Kidney epithelial cell (primary cell): ENCODE data around the gene WASF3. TPM values are rescaled to one million over a fixed set of nuclear protein-coding genes. Genes with fewer than 3 reads are reported as not detected.

ENCODE experiments used
- DNase-seq: peaks from one replicate; pipeline ENCODE4 v3.0.0-alpha.2; 2010; ENCODE audit warnings: low read depth
- H3K27me3 ChIP-seq: 2 replicates; pipeline ENCODE4 v1.6.0; 2011; ENCODE audit warnings: low read length; ENCODE audit not compliant: control insufficient read depth, insufficient read depth
- H3K36me3 ChIP-seq: 2 replicates; pipeline ENCODE4 v1.5.1; 2011; ENCODE audit warnings: low read length; ENCODE audit not compliant: control insufficient read depth, insufficient read depth
- H3K4me3 ChIP-seq: 2 replicates; pipeline ENCODE4 v1.5.1; 2011; ENCODE audit warnings: low read depth, mild to moderate bottlenecking, control low read depth, low read length
- total RNA-seq: library from RNA; depleted of rRNA; stranded (reverse); fragments of >200 nt; gene quantifications from 2 replicates; pipeline ENCODE4 v1.2.3, GENCODE V29; 2015
- TF ChIP-seq, protein P1 (sequence below): IDR thresholded peaks from 2 replicates; pipeline ENCODE4 v1.5.1; 2011; ENCODE audit warnings: mild to moderate bottlenecking, moderate library complexity, low read length, control low read depth, inconsistent platforms; ENCODE audit not compliant: insufficient read depth, poor library complexity, severe bottlenecking

WASF3 gene
- total RNA-seq, 1 donor from 2014 or later, result 11.5 TPM

DNA sequence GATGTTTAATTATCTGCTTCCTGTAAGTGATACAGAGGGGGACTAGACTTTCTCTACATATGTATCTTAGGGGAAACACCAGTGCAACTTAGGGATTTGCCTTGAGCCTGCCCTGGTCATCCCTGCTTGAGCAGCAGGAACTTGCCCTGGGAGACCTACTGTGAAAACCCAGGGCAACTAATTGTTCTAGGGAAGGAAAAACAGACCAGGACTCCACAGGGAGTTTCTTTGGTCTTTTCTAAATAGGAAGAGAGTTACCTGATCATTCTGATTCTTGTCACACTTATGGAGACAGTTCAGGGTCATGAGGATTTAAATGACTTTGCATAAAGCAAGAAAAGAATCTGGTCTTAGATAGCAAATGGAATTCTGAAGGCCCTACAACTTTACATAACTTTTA lies 89.1 kb downstream of the WASF3 start:
- TF ChIP-seq, protein P1, sequence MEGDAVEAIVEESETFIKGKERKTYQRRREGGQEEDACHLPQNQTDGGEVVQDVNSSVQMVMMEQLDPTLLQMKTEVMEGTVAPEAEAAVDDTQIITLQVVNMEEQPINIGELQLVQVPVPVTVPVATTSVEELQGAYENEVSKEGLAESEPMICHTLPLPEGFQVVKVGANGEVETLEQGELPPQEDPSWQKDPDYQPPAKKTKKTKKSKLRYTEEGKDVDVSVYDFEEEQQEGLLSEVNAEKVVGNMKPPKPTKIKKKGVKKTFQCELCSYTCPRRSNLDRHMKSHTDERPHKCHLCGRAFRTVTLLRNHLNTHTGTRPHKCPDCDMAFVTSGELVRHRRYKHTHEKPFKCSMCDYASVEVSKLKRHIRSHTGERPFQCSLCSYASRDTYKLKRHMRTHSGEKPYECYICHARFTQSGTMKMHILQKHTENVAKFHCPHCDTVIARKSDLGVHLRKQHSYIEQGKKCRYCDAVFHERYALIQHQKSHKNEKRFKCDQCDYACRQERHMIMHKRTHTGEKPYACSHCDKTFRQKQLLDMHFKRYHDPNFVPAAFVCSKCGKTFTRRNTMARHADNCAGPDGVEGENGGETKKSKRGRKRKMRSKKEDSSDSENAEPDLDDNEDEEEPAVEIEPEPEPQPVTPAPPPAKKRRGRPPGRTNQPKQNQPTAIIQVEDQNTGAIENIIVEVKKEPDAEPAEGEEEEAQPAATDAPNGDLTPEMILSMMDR, result no peak
- Histone ChIP-seq H3K4me3 (no peak overlapping the region), H3K27me3 (no peaks in the 10 kb centered on the region), H3K36me3 (no peaks in the 10 kb centered on the region)
- DNase-seq, result no peak

DNA sequence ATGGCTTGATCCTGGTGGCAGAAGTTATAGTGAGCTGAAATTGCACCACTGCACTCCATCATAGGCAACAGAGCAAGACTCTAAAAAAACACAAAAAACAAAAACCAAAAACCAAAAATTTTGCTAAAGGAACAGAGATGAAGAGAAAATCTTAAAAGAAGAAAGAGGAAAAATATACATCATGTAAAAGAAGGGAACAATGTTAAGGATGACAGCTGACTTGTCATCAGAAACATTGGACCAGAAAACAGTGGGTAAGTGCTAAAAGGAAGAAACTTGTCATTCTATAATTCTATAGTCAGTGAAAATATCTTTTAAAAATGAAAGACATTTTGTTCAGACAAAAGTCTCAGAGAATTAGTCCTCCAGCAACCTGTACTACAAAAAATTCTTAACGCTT lies 93.8 kb downstream of the WASF3 start:
- no peak for DNase-seq
- no peaks in the 10 kb centered on the region for H3K27me3 ChIP-seq
- no peak overlapping the region for H3K4me3 ChIP-seq
- TF ChIP-seq, protein P1, result no peak
- H3K36me3 ChIP-seq, result no peaks in the 10 kb centered on the region

DNA sequence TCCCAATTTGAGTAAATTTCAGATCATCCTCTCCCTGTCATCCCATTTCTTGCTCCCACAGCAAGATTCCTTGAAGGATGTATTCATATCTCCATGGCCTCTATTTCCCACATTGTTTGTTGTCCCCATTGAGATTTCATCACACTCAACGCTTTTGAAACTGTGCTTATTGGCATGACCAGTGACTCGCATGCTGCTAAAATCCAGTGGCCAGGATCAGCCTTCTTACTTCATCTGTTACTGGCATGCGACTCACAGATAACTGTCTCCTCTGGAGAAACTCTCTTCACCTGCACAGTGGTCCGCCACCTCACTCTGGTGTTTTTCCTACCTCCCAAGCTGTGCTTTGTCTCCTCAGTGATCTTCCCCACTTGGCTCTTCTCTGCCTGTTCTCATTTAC lies 95.8 kb downstream of the WASF3 start:
- H3K27me3 ChIP-seq, result no peaks in the 10 kb centered on the region
- H3K36me3 ChIP-seq, result no peaks in the 10 kb centered on the region
- peak; percentile 34 for DNase-seq
- TF ChIP-seq, protein P1, result no peak
- H3K4me3 ChIP-seq, result no peak overlapping the region

DNA sequence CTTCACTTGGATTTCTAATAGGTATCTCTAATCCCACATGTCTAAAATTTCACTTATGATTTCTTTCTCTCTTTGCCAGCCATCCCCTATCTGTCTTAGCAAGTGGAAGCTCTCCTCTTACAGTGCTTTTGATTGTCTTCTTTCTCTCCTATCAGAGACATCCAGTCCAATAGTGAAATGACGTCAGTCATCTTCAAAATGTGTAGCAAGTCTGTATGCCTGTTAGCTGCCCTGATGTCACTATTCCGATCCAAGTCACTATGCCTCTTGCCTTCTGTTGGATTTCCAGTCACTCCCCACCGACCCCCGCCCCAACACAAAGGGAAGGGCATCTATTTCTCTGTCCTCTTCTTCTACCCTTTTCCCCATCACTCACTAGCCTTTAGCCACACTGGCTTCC lies 96.4 kb downstream of the WASF3 start:
- TF ChIP-seq, protein P1, result no peak
- H3K4me3 ChIP-seq, result no peak overlapping the region
- H3K36me3 ChIP-seq, result no peaks in the 10 kb centered on the region
- DNase-seq, result no peak
- H3K27me3 ChIP-seq, result no peaks in the 10 kb centered on the region

DNA sequence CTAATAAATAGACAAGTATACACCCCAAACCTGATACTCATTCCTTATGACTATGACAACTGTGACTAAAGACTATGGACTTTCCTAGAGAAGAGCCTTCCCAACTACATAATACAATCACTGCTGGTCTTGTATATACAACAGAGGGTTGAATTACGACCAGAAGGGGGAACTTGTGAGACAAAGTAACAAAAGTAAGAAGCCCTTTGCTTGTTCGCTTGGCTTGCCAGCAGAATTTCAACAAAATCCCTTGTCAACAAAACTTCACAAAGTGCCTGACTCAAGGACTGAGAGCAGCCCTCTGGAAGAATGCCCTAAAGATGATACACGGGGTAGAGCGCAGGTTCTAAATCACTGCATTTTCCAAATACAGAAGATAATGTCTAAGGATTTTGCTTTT lies 99.4 kb downstream of the WASF3 start:
- Histone ChIP-seq H3K4me3 (no peak overlapping the region), H3K36me3 (no peaks in the 10 kb centered on the region), H3K27me3 (no peaks in the 10 kb centered on the region)
- TF ChIP-seq, protein P1, result peak; percentile 37
- DNase-seq, result no peak
